K562 (cell line): ENCODE data around the gene KRT38. TPM values are rescaled to one million over a fixed set of nuclear protein-coding genes. Genes with fewer than 3 reads are reported as not detected.
A peak's percentile ranks its signal among the peaks of the same experiment; 100 is the strongest.

Source experiments
- ATAC-seq: fragments of 200-7000 bp; cut with Tn5 transposase; 3 replicates; pipeline ENCODE4 v1.9.1; 2020; ENCODE audit warnings: moderate library complexity
- BruUV-seq: library from RNA; stranded (reverse); fragments of 400-500 nt; replicated peaks from 2 replicates; lab custom pipeline; 2021; lab: Mats Ljungman, UMichigan
- CTCF ChIA-PET: fragments of 300-600 bp; formaldehyde crosslinking; extraction: SDS; loops from one replicate; lab custom pipeline; 2021; ENCODE audit warnings: low intra/inter-chr PET ratio; lab: Yijun Ruan, JAX
- POLR2A ChIA-PET: fragments of 300-600, 350-650 bp; sonication (Branson Sonifier 250); formaldehyde crosslinking; extraction: SDS; loops from one replicate; lab custom pipeline; 2021; ENCODE audit warnings: antibody characterized with exemption, inconsistent platforms; lab: Yijun Ruan, JAX
- DNase-seq, 4 experiments: peaks; one replicate each; pipeline versions ENCODE4 v3.0.0 to v3.0.0-alpha.2; 2011 to 2018; ENCODE audit warnings: low spot score in 3 of 4, mixed read lengths in 3 of 4; ENCODE audit errors: extremely low read depth in 1 of 4
- FAIRE-seq: peaks from 2 replicates; lab custom pipeline; 2011; peaks lifted over from hg19 to GRCh38; lab: Jason Lieb, UNC
- H2AFZ ChIP-seq: 2 replicates; pipeline ENCODE4 v1.6.0; 2011; ENCODE audit warnings: low read depth, low read length, control low read depth, inconsistent platforms
- H3K27ac ChIP-seq: fragments of 200-600 bp; 3 replicates; pipeline ENCODE4 v1.8.0; 2011; ENCODE audit warnings: low read depth, mild to moderate bottlenecking, control low read depth, inconsistent platforms, low read length, moderate library complexity, mixed read lengths; ENCODE audit errors: extremely low read depth
- H3K27me3 ChIP-seq, 2 experiments: fragments of 300-600 bp in 1 of 2; 2 replicates in 1 of 2; 3 replicates in 1 of 2; pipeline versions ENCODE4 v1.6.0 to v1.8.0; 2011; ENCODE audit warnings: inconsistent platforms in 2 of 2, low read length in 2 of 2, mild to moderate bottlenecking in 1 of 2, mixed read lengths in 1 of 2, moderate library complexity in 1 of 2; ENCODE audit not compliant: control insufficient read depth in 2 of 2, insufficient read depth in 2 of 2
- H3K36me3 ChIP-seq: fragments of 300-600 bp; 3 replicates; pipeline ENCODE4 v1.8.0; 2011; ENCODE audit warnings: mild to moderate bottlenecking, low read length, inconsistent platforms; ENCODE audit not compliant: control insufficient read depth, insufficient read depth
- H3K4me1 ChIP-seq, 2 experiments: fragments of 200-600 bp in 1 of 2; replicated peaks in 1 of 2; 2 replicates in 1 of 2; 3 replicates in 1 of 2; pipeline versions ENCODE4 v1.5.1 to v1.8.0; 2011; ENCODE audit warnings: inconsistent platforms in 2 of 2, low read length in 2 of 2, mild to moderate bottlenecking in 1 of 2, mixed read lengths in 1 of 2, moderate library complexity in 1 of 2; ENCODE audit not compliant: control insufficient read depth in 2 of 2, insufficient read depth in 2 of 2
- H3K4me2 ChIP-seq: 2 replicates; pipeline ENCODE4 v1.6.1; 2011; ENCODE audit warnings: low read length, control low read depth, inconsistent platforms, mixed read lengths; ENCODE audit not compliant: insufficient read depth
- H3K4me3 ChIP-seq: fragments of 200-600 bp; sonication (generic), shearing (Covaris generic); 2 replicates; pipeline ENCODE4 v1.5.1; 2016; ENCODE audit warnings: control low read depth, inconsistent platforms
- H3K79me2 ChIP-seq: fragments of 200-600 bp; 3 replicates; pipeline ENCODE4 v1.8.0; 2011; ENCODE audit warnings: low read length, inconsistent platforms; ENCODE audit not compliant: control insufficient read depth, insufficient read depth
- H3K9ac ChIP-seq, 2 experiments: 2 replicates each; pipeline versions ENCODE4 v1.6.0 to v1.6.1; 2011; ENCODE audit warnings: low read depth in 2 of 2, low read length in 2 of 2, control low read depth in 1 of 2, inconsistent platforms in 1 of 2, mild to moderate bottlenecking in 1 of 2, mixed read lengths in 1 of 2; ENCODE audit not compliant: insufficient read depth in 1 of 2
- H3K9me1 ChIP-seq: one replicate; pipeline ENCODE4 v1.6.0; 2011; ENCODE audit warnings: inconsistent platforms, mild to moderate bottlenecking, low read length, moderate library complexity; ENCODE audit not compliant: control insufficient read depth, insufficient read depth
- H3K9me3 ChIP-seq: replicated peaks from 2 replicates; pipeline ENCODE4 v1.5.1; 2011; ENCODE audit warnings: low read depth, low read length, inconsistent platforms; ENCODE audit not compliant: control insufficient read depth, insufficient read depth
- H4K20me1 ChIP-seq: replicated peaks from 2 replicates; pipeline ENCODE4 v1.6.1; 2011; ENCODE audit warnings: low read length, inconsistent platforms, mixed read lengths; ENCODE audit not compliant: control insufficient read depth, insufficient read depth
- FOSL1 ChIP-seq: fragments of 200-800 bp; sonication (Bioruptor generic); conservative IDR thresholded peaks from 2 replicates; pipeline ENCODE4 v1.6.1; 2016; ENCODE audit warnings: missing genetic modification characterization, missing compliant biosample characterization
- NBN ChIP-seq: fragments of 450-650 bp; IDR thresholded peaks from 2 replicates; pipeline ENCODE4 v1.6.1; 2016; ENCODE audit warnings: low read depth, mild to moderate bottlenecking
- NR3C1 ChIP-seq: sonication (generic); formaldehyde crosslinking; IDR thresholded peaks from 2 replicates; pipeline ENCODE4 v1.8.1; 2022; ENCODE audit warnings: missing genetic modification reagents
- PHF21A ChIP-seq: fragments of 450-650 bp; IDR thresholded peaks from 2 replicates; pipeline ENCODE4 v1.6.1; 2017; ENCODE audit warnings: low read depth, borderline replicate concordance
- RFX1 ChIP-seq: fragments of 450-650 bp; IDR thresholded peaks from 2 replicates; pipeline ENCODE4 v1.6.1; 2016; ENCODE audit warnings: mild to moderate bottlenecking, moderate library complexity
- WGBS: fragments of 100-300 bp; shearing (Covaris generic); methylation state at CpG from one replicate; pipeline ENCODE4 v1.1.6; 2016; ENCODE audit warnings: low coverage, mixed read lengths; ENCODE audit not compliant: insufficient coverage; ENCODE audit errors: missing lambda C conversion rate; 5-methylcytosine and 5-hydroxymethylcytosine counted together
- in situ Hi-C: fragments of 300-500 bp; cut with MboI; formaldehyde crosslinking; loops from 4 replicates; pipeline ENCODE4 v1.15.0; 2018; ENCODE audit warnings: inconsistent platforms, mixed read lengths
- intact Hi-C: fragments of 100-400 bp; cut with micrococcal nuclease; formaldehyde crosslinking; loops from 2 replicates; pipeline ENCODE4 v1.14.2; 2022
- polyA plus RNA-seq, 8 experiments: library from polyadenylated mRNA; depleted of rRNA in 4 of 8; stranded (reverse) in 5 of 8; unstranded in 3 of 8; fragments of >200 nt; fragmentation: Nextera tagmentation in 2 of 8; fragmentation: Illumina TruSeq in 1 of 8; extraction: Ambion mirVana in 2 of 8; extraction: Trizol in 1 of 8; gene quantifications; 2 replicates each; pipeline versions ENCODE4 v1.2.1 to v1.2.3, GENCODE V29; 2011 to 2014; ENCODE audit warnings: inconsistent platforms in 1 of 8, missing spikeins in 1 of 8
- total RNA-seq, 7 experiments: library from RNA; depleted of rRNA in 6 of 7; stranded (reverse); fragments of >200 nt in 6 of 7; fragmentation: Illumina TruSeq in 2 of 7; extraction: Trizol in 2 of 7; gene quantifications; 2 replicates each; pipeline versions ENCODE4 v1.2.1 to v1.2.3, GENCODE V29; 2011 to 2021; ENCODE audit warnings: low replicate concordance in 1 of 7
- TF ChIP-seq, protein P1 (sequence below): sonication (generic); formaldehyde crosslinking; IDR thresholded peaks from 2 replicates; pipeline ENCODE4 v1.8.1; 2023; ENCODE audit warnings: mild to moderate bottlenecking, missing genetic modification reagents, moderate library complexity

KRT38 gene
- total and polyA plus RNA-seq, 9 of the 15 experiments (the other 6 are each of a cell fraction or from before 2014, with no cell fraction given): not detected

DNA sequence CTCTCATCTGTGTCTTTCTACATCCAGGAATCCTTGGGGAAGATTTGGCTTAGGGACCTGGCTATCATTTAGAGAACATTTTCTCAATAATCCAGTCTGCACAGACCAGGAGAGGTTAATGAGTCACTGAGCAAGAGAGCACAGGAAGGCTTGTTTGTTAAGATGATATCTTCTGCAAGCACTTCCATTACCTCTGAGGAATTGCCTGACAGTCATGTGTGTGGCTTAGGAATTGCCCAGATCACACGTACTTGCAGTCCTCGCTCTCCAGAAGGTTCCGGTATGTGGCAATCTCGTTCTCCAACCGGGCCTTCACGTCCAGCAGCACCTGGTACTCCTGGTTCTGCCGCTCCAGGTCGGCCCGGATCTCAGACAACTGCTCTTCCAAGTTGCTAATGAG, 19.7 kb downstream of the KRT38 start:
- BruUV-seq: no TSS peak

GRCh38 chr17:41420134-41420533, 20.6 kb downstream of the KRT38 start:
- H3K4me3 ChIP-seq: no peak overlapping the region
- TF ChIP-seq NR3C1 (CRISPR knock-in tag) (no peak), PHF21A (no peak), NBN (no peak), RFX1 (no peak)
- DNase-seq: no peak
- H3K9ac ChIP-seq: no peak overlapping the region
- no peak for ATAC-seq
- no peaks in the 10 kb centered on the region; the same call in 1 of the 2 replicates for H4K20me1 ChIP-seq
- in situ Hi-C loops: no loop called here
- no peak for FAIRE-seq
- no TSS peak for BruUV-seq
- no peaks in the 10 kb centered on the region for H3K36me3 ChIP-seq
- no peaks in the 10 kb centered on the region for H3K79me2 ChIP-seq
- POLR2A ChIA-PET: no interaction called here
- H3K27me3 ChIP-seq: peaks cover 33 to 65% of the 10 kb centered on the region in 2 experiments; a peak in 4 of 5 replicates
- no peaks in the 10 kb centered on the region for H3K9me1 ChIP-seq
- no peak overlapping the region for H3K27ac ChIP-seq
- CTCF ChIA-PET: no interaction called here
- no peaks in the 10 kb centered on the region for H3K4me1 ChIP-seq
- WGBS: 0% methylated on average over 4 of the region's 4 CpGs
- no peaks in the 10 kb centered on the region for H3K9me3 ChIP-seq
- H2AFZ ChIP-seq: no peak overlapping the region
- H3K4me2 ChIP-seq: no peak overlapping the region
- intact Hi-C loops: no loop called here

More for the DNA sequence above, 19.7 kb downstream of the KRT38 start:
- POLR2A ChIA-PET: no interaction called here
- Histone ChIP-seq H4K20me1 (no peaks in the 10 kb centered on the region; the same call in 1 of the 2 replicates), H3K9ac (no peak overlapping the region), H3K27me3 (peaks cover 33 to 65% of the 10 kb centered on the region in 2 experiments; a peak in 4 of 5 replicates), H3K4me1 (no peaks in the 10 kb centered on the region), H3K36me3 (no peaks in the 10 kb centered on the region), H3K9me1 (no peaks in the 10 kb centered on the region), H3K4me3 (no peak overlapping the region), H3K9me3 (no peaks in the 10 kb centered on the region), H3K4me2 (no peak overlapping the region), H3K79me2 (no peaks in the 10 kb centered on the region), H2AFZ (no peak overlapping the region), H3K27ac (no peak overlapping the region)
- CTCF ChIA-PET: no interaction called here
- FAIRE-seq (no peak), DNase-seq (no peak), ATAC-seq (no peak)
- in situ Hi-C loops (no loop called here), intact Hi-C loops (no loop called here)
- WGBS: 1% methylated on average over 9 of the region's 9 CpGs
- TF ChIP-seq FOSL1: peak; percentile 65
- TF ChIP-seq, protein P1, sequence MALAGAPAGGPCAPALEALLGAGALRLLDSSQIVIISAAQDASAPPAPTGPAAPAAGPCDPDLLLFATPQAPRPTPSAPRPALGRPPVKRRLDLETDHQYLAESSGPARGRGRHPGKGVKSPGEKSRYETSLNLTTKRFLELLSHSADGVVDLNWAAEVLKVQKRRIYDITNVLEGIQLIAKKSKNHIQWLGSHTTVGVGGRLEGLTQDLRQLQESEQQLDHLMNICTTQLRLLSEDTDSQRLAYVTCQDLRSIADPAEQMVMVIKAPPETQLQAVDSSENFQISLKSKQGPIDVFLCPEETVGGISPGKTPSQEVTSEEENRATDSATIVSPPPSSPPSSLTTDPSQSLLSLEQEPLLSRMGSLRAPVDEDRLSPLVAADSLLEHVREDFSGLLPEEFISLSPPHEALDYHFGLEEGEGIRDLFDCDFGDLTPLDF (CRISPR knock-in tag): no peak
